Right atrium auricular region (tissue), 2 donors: ENCODE measurements around the gene KPNA6. TPM values are rescaled to one million over a fixed set of nuclear protein-coding genes. Genes with fewer than 3 reads are reported as not detected.
"Not testable (repeated sequence)": the region's sequence is repeated elsewhere in the genome, so short reads cannot be mapped to it uniquely, and the experiment has no call there.

ENCODE experiments used
- DNase-seq: peaks from one replicate; pipeline ENCODE4 v3.0.0-alpha.2; 2019; ENCODE audit warnings: low spot score
- H3K27ac ChIP-seq, 2 donors: fragments of 200-600 bp; sonication (generic); 1 replicate in 1 of 2; 2 replicates in 1 of 2; pipeline ENCODE4 v1.5.1; 2016 to 2019
- H3K27me3 ChIP-seq, 2 donors: fragments of 200-600 bp; sonication (generic); one replicate each; pipeline versions ENCODE4 v1.5.1 to v1.6.0; 2017 to 2019
- H3K36me3 ChIP-seq: fragments of 200-600 bp; sonication (generic); one replicate; pipeline ENCODE4 v1.5.1; 2016
- H3K4me1 ChIP-seq, 2 donors: fragments of 200-600 bp; sonication (generic); one replicate each; pipeline versions ENCODE4 v1.5.1 to v1.6.0; 2017 to 2019
- H3K4me3 ChIP-seq, 2 donors: fragments of 200-600 bp; sonication (generic); 1 replicate in 1 of 2; 2 replicates in 1 of 2; pipeline ENCODE4 v1.5.1; 2017 to 2019; ENCODE audit warnings: mild to moderate bottlenecking in 1 of 2, moderate library complexity in 1 of 2
- H3K9me3 ChIP-seq, 2 donors: fragments of 200-600 bp; sonication (generic); one replicate each; pipeline ENCODE4 v1.5.1; 2019
- total RNA-seq, 2 donors: library from RNA; depleted of rRNA; stranded (reverse); fragments of >200 nt; gene quantifications; one replicate each; pipeline ENCODE4 v1.1.0, GENCODE V29; 2016
- TF ChIP-seq, protein P1 (sequence below), 2 donors: fragments of 200-600 bp; sonication (generic); IDR thresholded peaks; one replicate each; pipeline ENCODE4 v1.5.1; 2019; ENCODE audit warnings: antibody characterized with exemption in 2 of 2

KPNA6 gene
- total RNA-seq, 2 donors from 2014 or later = 47.3 to 54.6 TPM

DNA sequence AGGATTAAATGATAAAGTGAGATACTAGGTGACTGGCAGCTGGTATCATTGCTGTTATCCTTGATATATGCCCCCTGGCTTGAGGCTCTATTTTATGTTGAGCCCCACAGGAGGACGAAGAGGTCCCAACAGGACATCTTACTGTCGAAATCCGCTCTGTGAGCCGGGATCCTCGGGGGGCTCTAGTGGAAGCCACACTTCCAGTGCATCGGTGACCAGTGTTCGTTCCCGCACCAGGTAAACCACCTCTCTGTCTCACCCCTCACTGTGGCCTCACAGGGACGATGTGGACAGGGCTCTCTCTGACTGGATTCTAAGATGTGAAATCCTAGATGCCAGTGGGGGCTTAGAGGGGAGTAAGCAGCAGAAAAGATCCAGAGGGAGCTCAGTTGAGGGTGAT lies 33.0 kb upstream of the KPNA6 start:
- TF ChIP-seq, protein P1, sequence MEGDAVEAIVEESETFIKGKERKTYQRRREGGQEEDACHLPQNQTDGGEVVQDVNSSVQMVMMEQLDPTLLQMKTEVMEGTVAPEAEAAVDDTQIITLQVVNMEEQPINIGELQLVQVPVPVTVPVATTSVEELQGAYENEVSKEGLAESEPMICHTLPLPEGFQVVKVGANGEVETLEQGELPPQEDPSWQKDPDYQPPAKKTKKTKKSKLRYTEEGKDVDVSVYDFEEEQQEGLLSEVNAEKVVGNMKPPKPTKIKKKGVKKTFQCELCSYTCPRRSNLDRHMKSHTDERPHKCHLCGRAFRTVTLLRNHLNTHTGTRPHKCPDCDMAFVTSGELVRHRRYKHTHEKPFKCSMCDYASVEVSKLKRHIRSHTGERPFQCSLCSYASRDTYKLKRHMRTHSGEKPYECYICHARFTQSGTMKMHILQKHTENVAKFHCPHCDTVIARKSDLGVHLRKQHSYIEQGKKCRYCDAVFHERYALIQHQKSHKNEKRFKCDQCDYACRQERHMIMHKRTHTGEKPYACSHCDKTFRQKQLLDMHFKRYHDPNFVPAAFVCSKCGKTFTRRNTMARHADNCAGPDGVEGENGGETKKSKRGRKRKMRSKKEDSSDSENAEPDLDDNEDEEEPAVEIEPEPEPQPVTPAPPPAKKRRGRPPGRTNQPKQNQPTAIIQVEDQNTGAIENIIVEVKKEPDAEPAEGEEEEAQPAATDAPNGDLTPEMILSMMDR (IDR thresholded peaks at IDR 0.05) = no peak
- H3K27me3 ChIP-seq = no peaks in the 10 kb centered on the region
- no peaks in the 10 kb centered on the region for H3K9me3 ChIP-seq
- peaks cover 35% of the 10 kb centered on the region for H3K36me3 ChIP-seq
- H3K4me3 ChIP-seq = no peak overlapping the region
- peaks cover 0 to 22% of the 10 kb centered on the region in 2 donors for H3K4me1 ChIP-seq
- H3K27ac ChIP-seq = no peak overlapping the region
- no peak for DNase-seq

DNA sequence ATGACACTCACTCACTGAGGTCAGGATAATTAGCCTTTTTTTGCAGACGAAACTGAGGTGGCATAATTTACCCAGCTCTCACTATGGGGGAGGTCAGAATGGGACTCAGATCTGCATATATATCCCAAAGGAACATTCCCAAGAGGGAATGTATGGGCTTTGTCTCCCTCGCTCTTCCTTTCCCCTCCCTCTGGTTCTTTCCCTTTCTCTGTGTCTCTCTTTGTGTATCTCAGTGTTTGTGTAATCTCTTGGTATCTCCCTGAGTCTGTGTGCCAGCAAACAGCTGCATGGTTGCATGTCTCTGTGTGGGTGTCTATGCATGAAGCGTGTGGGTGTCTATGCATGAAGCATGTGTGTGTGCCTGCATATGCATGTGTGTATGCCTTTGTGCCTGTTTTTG lies 30.4 kb upstream of the KPNA6 start:
- Histone ChIP-seq H3K27me3 (no peaks in the 10 kb centered on the region), H3K36me3 (peaks cover 35% of the 10 kb centered on the region), H3K27ac (no peak overlapping the region), H3K4me1 (peaks cover 0 to 11% of the 10 kb centered on the region in 2 donors), H3K9me3 (no peaks in the 10 kb centered on the region), H3K4me3 (no peak overlapping the region)
- DNase-seq = no peak
- TF ChIP-seq, protein P1 (IDR thresholded peaks at IDR 0.05) = no peak

DNA sequence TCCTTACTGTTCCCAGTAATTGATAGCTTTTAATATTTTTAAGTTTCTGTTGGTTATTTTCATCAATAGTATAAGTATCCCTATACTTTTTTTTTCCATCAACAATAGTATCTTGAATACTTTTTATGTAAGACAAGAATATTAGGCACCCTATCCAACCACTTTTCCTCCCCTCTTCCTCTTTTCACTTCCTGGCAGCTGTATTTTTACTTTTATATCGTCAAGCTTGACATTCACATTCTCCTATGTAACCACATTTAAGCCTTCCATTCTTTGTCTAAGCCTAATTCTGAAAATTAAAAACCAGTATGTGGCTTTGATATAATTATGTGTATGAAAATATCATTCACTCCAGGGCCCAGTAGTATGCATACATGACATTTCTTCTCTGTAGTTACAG lies 25.8 kb upstream of the KPNA6 start:
- Histone ChIP-seq H3K36me3 (peaks cover 28% of the 10 kb centered on the region), H3K4me1 (no peaks in the 10 kb centered on the region), H3K9me3 (no peaks in the 10 kb centered on the region), H3K27ac (no peak overlapping the region), H3K4me3 (no peak overlapping the region), H3K27me3 (no peaks in the 10 kb centered on the region)
- no peak for DNase-seq
- TF ChIP-seq, protein P1 (IDR thresholded peaks at IDR 0.05) = no peak

DNA sequence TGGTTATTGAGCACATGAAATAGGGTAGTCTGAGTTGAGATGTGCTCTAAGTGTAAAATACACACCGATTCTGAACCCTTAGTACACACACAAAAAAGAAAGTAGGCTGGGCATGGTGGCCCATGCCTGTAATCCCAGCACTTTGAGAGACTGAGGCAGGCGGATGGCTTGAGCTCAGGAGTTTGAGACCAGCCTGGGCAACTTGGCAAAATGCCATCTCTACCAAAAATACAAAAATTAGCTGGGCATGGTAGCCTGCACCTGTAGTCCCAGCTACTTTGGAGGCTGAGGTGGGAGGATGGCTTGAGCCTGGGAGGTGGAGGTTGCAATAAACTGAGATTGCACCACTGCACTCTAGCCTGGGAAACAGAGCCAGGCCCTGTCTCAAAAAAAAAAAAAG lies 21.5 kb upstream of the KPNA6 start:
- H3K4me3 ChIP-seq, H3K4me1 ChIP-seq, H3K27ac ChIP-seq, DNase-seq, H3K9me3 ChIP-seq, H3K27me3 ChIP-seq: not testable (repeated sequence)
- H3K36me3 ChIP-seq = peaks cover 11% of the 10 kb centered on the region

- no peaks in the 10 kb centered on the region for H3K9me3 ChIP-seq
- no peak overlapping the region for H3K27ac ChIP-seq
Measured at GRCh38 chr1:32091176-32091575, 16.7 kb upstream of the KPNA6 start.

DNA sequence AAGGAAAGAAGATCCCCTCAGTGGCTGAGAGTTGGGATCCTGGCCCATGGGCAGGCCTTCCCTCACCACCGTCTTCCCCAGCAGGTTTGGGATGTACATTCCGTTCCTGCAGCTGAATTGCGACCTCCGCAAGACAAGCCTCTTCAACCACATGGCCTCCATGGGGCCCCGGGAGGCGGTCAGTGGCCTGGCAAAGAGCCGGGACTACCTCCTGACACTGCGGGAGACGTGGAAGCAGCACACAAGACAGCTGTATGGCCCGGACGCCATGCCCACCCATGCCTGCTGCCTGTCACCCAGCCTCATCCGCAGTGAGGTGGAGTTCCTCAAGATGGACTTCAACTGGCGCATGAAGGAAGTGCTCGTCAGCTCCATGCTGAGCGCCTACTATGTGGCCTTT lies 16.3 kb upstream of the KPNA6 start:
- H3K4me1 ChIP-seq = no peaks in the 10 kb centered on the region

More at GRCh38 chr1:32091176-32091575, 16.7 kb upstream of the KPNA6 start:
- Histone ChIP-seq H3K27me3 (no peaks in the 10 kb centered on the region), H3K4me1 (no peaks in the 10 kb centered on the region), H3K4me3 (no peak overlapping the region), H3K36me3 (peaks cover 36% of the 10 kb centered on the region)
- TF ChIP-seq, protein P1 (IDR thresholded peaks at IDR 0.05) = no peak
- no peak for DNase-seq

More for the DNA sequence above, 16.3 kb upstream of the KPNA6 start:
- no peak overlapping the region for H3K27ac ChIP-seq
- TF ChIP-seq, protein P1 (IDR thresholded peaks at IDR 0.05) = no peak
- H3K27me3 ChIP-seq = no peaks in the 10 kb centered on the region
- peaks cover 36% of the 10 kb centered on the region for H3K36me3 ChIP-seq
- H3K9me3 ChIP-seq = no peaks in the 10 kb centered on the region
- DNase-seq = no peak
- H3K4me3 ChIP-seq = no peak overlapping the region
